Measurements from ENCODE around the gene PLXNA4.

PLXNA4 gene

GRCh38 chr7:132560825-132561529 lies 15.3 kb downstream of the PLXNA4 start:
- Histone ChIP-seq H3K27ac (ENCODE audit: low read length) (no peak overlapping the region), H3K36me3 (replicated peaks; ENCODE audit: low read depth, low read length) (no peaks in the 10 kb centered on the region), H3K9me3 (ENCODE audit: insufficient read depth, low read length) (no peaks in the 10 kb centered on the region), H3K4me1 (ENCODE audit: low read length) (no peaks in the 10 kb centered on the region), H3K4me3 (ENCODE audit: low read length) (no peak overlapping the region), H3K4me2 (ENCODE audit: low read length) (no peak overlapping the region), H3K9ac (ENCODE audit: low read length) (no peak overlapping the region), H4K20me1 (ENCODE audit: insufficient read depth, low read length) (no peaks in the 10 kb centered on the region), H3K79me2 (ENCODE audit: low read length) (no peaks in the 10 kb centered on the region), H2AFZ (ENCODE audit: low read depth, low read length) (no peak overlapping the region), H3K27me3 (ENCODE audit: low read depth, low read length) (peaks cover 33% of the 10 kb centered on the region)
- no peak for TF ChIP-seq CTCF (IDR thresholded peaks at IDR 0.05; ENCODE audit: low read depth, low read length)

- no peaks in the 10 kb centered on the region for H3K4me1 ChIP-seq (ENCODE audit: low read length)
- H3K9ac ChIP-seq (ENCODE audit: low read length): no peak overlapping the region
- H2AFZ ChIP-seq (ENCODE audit: low read depth, low read length): no peak overlapping the region
- H3K79me2 ChIP-seq (ENCODE audit: low read length): no peaks in the 10 kb centered on the region
- no peaks in the 10 kb centered on the region for H3K36me3 ChIP-seq (replicated peaks; ENCODE audit: low read depth, low read length)
- peaks cover 25% of the 10 kb centered on the region for H3K27me3 ChIP-seq (ENCODE audit: low read depth, low read length)
- H3K27ac ChIP-seq (ENCODE audit: low read length): no peak overlapping the region
- no peak overlapping the region for H3K4me3 ChIP-seq (ENCODE audit: low read length)
- H4K20me1 ChIP-seq (ENCODE audit: insufficient read depth, low read length): no peaks in the 10 kb centered on the region
- TF ChIP-seq EZH2phosphoT487 (IDR thresholded peaks at IDR 0.05; ENCODE audit: low read depth) (no peak), CTCF (IDR thresholded peaks at IDR 0.05; ENCODE audit: low read depth, low read length) (no peak)
- H3K9me3 ChIP-seq (ENCODE audit: insufficient read depth, low read length): no peaks in the 10 kb centered on the region
- no peak overlapping the region for H3K4me2 ChIP-seq (ENCODE audit: low read length)
These were observed 16.2 kb downstream of the PLXNA4 start for GRCh38 chr7:132560105-132560504.

- no peaks in the 10 kb centered on the region for H4K20me1 ChIP-seq (ENCODE audit: insufficient read depth, low read length)
- H3K9ac ChIP-seq (ENCODE audit: low read length): no peak overlapping the region
- H3K27me3 ChIP-seq (ENCODE audit: low read depth, low read length): peaks cover 25% of the 10 kb centered on the region; the same call in 1 of the 2 replicates
- no peak overlapping the region for H2AFZ ChIP-seq (ENCODE audit: low read depth, low read length)
- no peaks in the 10 kb centered on the region for H3K4me1 ChIP-seq (ENCODE audit: low read length)
- no peaks in the 10 kb centered on the region for H3K9me3 ChIP-seq (ENCODE audit: insufficient read depth, low read length)
- no peak overlapping the region for H3K27ac ChIP-seq (ENCODE audit: low read length)
- H3K4me2 ChIP-seq (ENCODE audit: low read length): no peak overlapping the region
- H3K4me3 ChIP-seq (ENCODE audit: low read length): no peak overlapping the region
- no peaks in the 10 kb centered on the region for H3K36me3 ChIP-seq (replicated peaks; ENCODE audit: low read depth, low read length)
- no peaks in the 10 kb centered on the region for H3K79me2 ChIP-seq (ENCODE audit: low read length)
- no peak for TF ChIP-seq CTCF (IDR thresholded peaks at IDR 0.05; ENCODE audit: low read depth, low read length)
- no peak for TF ChIP-seq EZH2phosphoT487 (IDR thresholded peaks at IDR 0.05; ENCODE audit: low read depth)
These were observed 17.5 kb downstream of the PLXNA4 start for GRCh38 chr7:132558815-132559214.

- Histone ChIP-seq H3K36me3 (replicated peaks; ENCODE audit: low read depth, low read length) (no peaks in the 10 kb centered on the region), H2AFZ (ENCODE audit: low read depth, low read length) (peak overlapping the region; percentile 84; the same call in 1 of the 2 replicates), H3K4me1 (ENCODE audit: low read length) (no peaks in the 10 kb centered on the region), H3K27ac (ENCODE audit: low read length) (no peak overlapping the region), H3K27me3 (ENCODE audit: low read depth, low read length) (peaks cover 25% of the 10 kb centered on the region; the same call in 1 of the 2 replicates), H3K79me2 (ENCODE audit: low read length) (no peaks in the 10 kb centered on the region), H3K9ac (ENCODE audit: low read length) (no peak overlapping the region), H3K9me3 (ENCODE audit: insufficient read depth, low read length) (no peaks in the 10 kb centered on the region), H3K4me2 (ENCODE audit: low read length) (peak overlapping the region; percentile 43), H4K20me1 (ENCODE audit: insufficient read depth, low read length) (no peaks in the 10 kb centered on the region), H3K4me3 (ENCODE audit: low read length) (peak overlapping the region; percentile 45; the same call in 1 of the 2 replicates)
- peak; percentile 32 for TF ChIP-seq CTCF (IDR thresholded peaks at IDR 0.05; ENCODE audit: low read depth, low read length)
- no peak for TF ChIP-seq EZH2phosphoT487 (IDR thresholded peaks at IDR 0.05; ENCODE audit: low read depth)
These were observed 18.7 kb downstream of the PLXNA4 start for GRCh38 chr7:132557489-132558044.
